Mesendoderm (in vitro differentiated cells): ENCODE measurements around the gene STX8.

Experiments
- DNase-seq: peaks from one replicate; pipeline ENCODE4 v3.0.0; 2013
- H2AK5ac ChIP-seq: 2 replicates; pipeline ENCODE4 v1.6.1; 2013; ENCODE audit warnings: low read length, inconsistent platforms
- H2BK120ac ChIP-seq: 2 replicates; pipeline ENCODE4 v1.6.1; 2013; ENCODE audit warnings: low read depth, mild to moderate bottlenecking, low read length, moderate library complexity, mixed read lengths
- H2BK15ac ChIP-seq: replicated peaks from 2 replicates; pipeline ENCODE4 v1.6.1; 2013; ENCODE audit warnings: low read depth, mild to moderate bottlenecking, moderate library complexity
- H2BK5ac ChIP-seq: 2 replicates; pipeline ENCODE4 v1.6.1; 2013; ENCODE audit warnings: low read length, inconsistent platforms
- H3K18ac ChIP-seq: 2 replicates; pipeline ENCODE4 v1.6.1; 2013; ENCODE audit warnings: mild to moderate bottlenecking, low read length, mixed read lengths
- H3K23ac ChIP-seq: one replicate; pipeline ENCODE4 v1.6.1; 2013; ENCODE audit warnings: low read length
- H3K27ac ChIP-seq: 2 replicates; pipeline ENCODE4 v1.5.1; 2013; ENCODE audit warnings: low read depth, mild to moderate bottlenecking, inconsistent platforms, low read length, moderate library complexity
- H3K27me3 ChIP-seq: 2 replicates; pipeline ENCODE4 v1.6.1; 2013; ENCODE audit warnings: low read length, control low read depth, mild to moderate bottlenecking, inconsistent platforms; ENCODE audit not compliant: insufficient read depth, poor library complexity
- H3K36me3 ChIP-seq: 2 replicates; pipeline ENCODE4 v1.6.1; 2013; ENCODE audit warnings: low read length, inconsistent platforms; ENCODE audit not compliant: control insufficient read depth, insufficient read depth
- H3K4ac ChIP-seq: one replicate; pipeline ENCODE4 v1.6.1; 2013; ENCODE audit warnings: low read depth, mild to moderate bottlenecking, low read length, moderate library complexity
- H3K4me1 ChIP-seq: 2 replicates; pipeline ENCODE4 v1.6.1; 2013; ENCODE audit warnings: low read depth, low read length, inconsistent platforms; ENCODE audit not compliant: control insufficient read depth
- H3K4me2 ChIP-seq: 2 replicates; pipeline ENCODE4 v1.6.1; 2013; ENCODE audit warnings: low read length
- H3K4me3 ChIP-seq: 2 replicates; pipeline ENCODE4 v1.5.1; 2013; ENCODE audit warnings: mild to moderate bottlenecking, low read length
- H3K56ac ChIP-seq: one replicate; pipeline ENCODE4 v1.6.1; 2013; ENCODE audit warnings: low read length
- H3K79me1 ChIP-seq: 2 replicates; pipeline ENCODE4 v1.6.1; 2013; ENCODE audit warnings: low read length, inconsistent platforms
- H3K79me2 ChIP-seq: 2 replicates; pipeline ENCODE4 v1.6.1; 2013; ENCODE audit warnings: mild to moderate bottlenecking, low read length; ENCODE audit not compliant: control insufficient read depth, insufficient read depth
- H3K9ac ChIP-seq: 2 replicates; pipeline ENCODE4 v1.6.1; 2013; ENCODE audit warnings: low read length, inconsistent platforms
- H4K5ac ChIP-seq: one replicate; pipeline ENCODE4 v1.6.1; 2013; ENCODE audit warnings: low read length
- H4K8ac ChIP-seq: one replicate; pipeline ENCODE4 v1.6.1; 2013; ENCODE audit warnings: low read depth, mild to moderate bottlenecking, control low read depth, low read length, moderate library complexity
- WGBS: extraction: QIAGEN DNeasy Blood & Tissue Kit; methylation state at CpG from one replicate; pipeline ENCODE4 v1.1.7; 2013; ENCODE audit warnings: low lambda C conversion rate, missing lambda C conversion rate; ENCODE audit not compliant: insufficient coverage; ENCODE audit errors: extremely low coverage; 5-methylcytosine and 5-hydroxymethylcytosine counted together

The STX8 gene

GRCh38 chr17:9321890-9322289 lies 253.7 kb downstream of the STX8 start:
- peaks cover 5% of the 10 kb centered on the region for H3K4me1 ChIP-seq
- no peak for DNase-seq
- no peak overlapping the region for H4K5ac ChIP-seq
- WGBS, result no CpG with 5 or more reads among the region's 5 CpGs
- no peaks in the 10 kb centered on the region for H3K27me3 ChIP-seq
- H3K27ac ChIP-seq, result peak overlapping the region; percentile 41
- H3K36me3 ChIP-seq, result no peaks in the 10 kb centered on the region
- H3K4me3 ChIP-seq, result no peak overlapping the region
- no peaks in the 10 kb centered on the region for H3K79me2 ChIP-seq
- H2BK15ac ChIP-seq, result no peak overlapping the region
- no peak overlapping the region for H3K56ac ChIP-seq
- H3K79me1 ChIP-seq, result no peaks in the 10 kb centered on the region
- H3K9ac ChIP-seq, result no peak overlapping the region
- no peak overlapping the region for H3K4me2 ChIP-seq
- no peak overlapping the region for H4K8ac ChIP-seq
- no peak overlapping the region for H2BK120ac ChIP-seq
- no peak overlapping the region for H3K4ac ChIP-seq
- no peak overlapping the region for H3K23ac ChIP-seq
- no peak overlapping the region for H2BK5ac ChIP-seq
- peak overlapping the region; percentile 24 for H3K18ac ChIP-seq
- no peak overlapping the region for H2AK5ac ChIP-seq

- no peak overlapping the region for H3K56ac ChIP-seq
Measured at GRCh38 chr17:9315360-9315759, 260.3 kb downstream of the STX8 start.

GRCh38 chr17:9313346-9313745 lies 262.3 kb downstream of the STX8 start:
- WGBS, result no CpG with 5 or more reads among the region's 4 CpGs
- Histone ChIP-seq H2BK5ac (no peak overlapping the region), H2BK120ac (no peak overlapping the region), H2AK5ac (no peak overlapping the region), H3K4me1 (peaks cover 5% of the 10 kb centered on the region), H3K27me3 (peaks cover 2% of the 10 kb centered on the region), H3K23ac (no peak overlapping the region), H3K79me2 (no peaks in the 10 kb centered on the region), H4K5ac (no peak overlapping the region), H3K4ac (no peak overlapping the region), H4K8ac (no peak overlapping the region), H3K4me3 (no peak overlapping the region), H3K9ac (no peak overlapping the region), H3K79me1 (no peaks in the 10 kb centered on the region), H3K27ac (no peak overlapping the region), H2BK15ac (no peak overlapping the region), H3K36me3 (no peaks in the 10 kb centered on the region), H3K56ac (no peak overlapping the region), H3K4me2 (no peak overlapping the region), H3K18ac (no peak overlapping the region)
- no peak for DNase-seq

More at GRCh38 chr17:9315360-9315759, 260.3 kb downstream of the STX8 start:
- WGBS, result no CpG with 5 or more reads among the region's 5 CpGs
- Histone ChIP-seq H3K4me3 (no peak overlapping the region), H3K18ac (no peak overlapping the region), H4K8ac (no peak overlapping the region), H3K4me2 (no peak overlapping the region), H2BK5ac (no peak overlapping the region), H2BK15ac (no peak overlapping the region), H3K27me3 (no peaks in the 10 kb centered on the region), H3K79me1 (no peaks in the 10 kb centered on the region), H4K5ac (no peak overlapping the region), H3K23ac (no peak overlapping the region), H2BK120ac (no peak overlapping the region), H3K4ac (no peak overlapping the region), H3K79me2 (no peaks in the 10 kb centered on the region), H3K4me1 (no peaks in the 10 kb centered on the region), H2AK5ac (no peak overlapping the region), H3K36me3 (no peaks in the 10 kb centered on the region), H3K9ac (no peak overlapping the region), H3K27ac (no peak overlapping the region)
- no peak for DNase-seq

GRCh38 chr17:9309216-9309615 lies 266.4 kb downstream of the STX8 start:
- Histone ChIP-seq H3K18ac (peak overlapping the region; percentile 60), H2BK5ac (no peak overlapping the region), H3K4me1 (peaks cover 11% of the 10 kb centered on the region), H2BK15ac (no peak overlapping the region), H4K5ac (no peak overlapping the region), H3K23ac (no peak overlapping the region), H3K4me2 (no peak overlapping the region), H3K56ac (no peak overlapping the region), H2AK5ac (no peak overlapping the region), H3K4me3 (no peak overlapping the region), H3K27me3 (peaks cover 2% of the 10 kb centered on the region), H4K8ac (no peak overlapping the region), H3K9ac (no peak overlapping the region), H3K4ac (no peak overlapping the region), H3K27ac (peak overlapping the region; percentile 23), H3K79me1 (no peaks in the 10 kb centered on the region), H3K36me3 (no peaks in the 10 kb centered on the region), H3K79me2 (no peaks in the 10 kb centered on the region), H2BK120ac (peak overlapping the region; percentile 28)
- peak; percentile 82 for DNase-seq
- no CpG with 5 or more reads among the region's 6 CpGs for WGBS

GRCh38 chr17:9308069-9308468 lies 267.6 kb downstream of the STX8 start:
- no CpG with 5 or more reads among the region's 6 CpGs for WGBS
- peak; percentile 92 for DNase-seq
- Histone ChIP-seq H3K4ac (no peak overlapping the region), H4K8ac (no peak overlapping the region), H3K79me2 (no peaks in the 10 kb centered on the region), H3K27ac (peak overlapping the region; percentile 79), H3K36me3 (no peaks in the 10 kb centered on the region), H3K23ac (no peak overlapping the region), H3K18ac (peak overlapping the region; percentile 87), H3K4me3 (no peak overlapping the region), H3K56ac (peak overlapping the region; percentile 43), H3K4me2 (no peak overlapping the region), H3K27me3 (peaks cover 2% of the 10 kb centered on the region), H3K4me1 (peaks cover 11% of the 10 kb centered on the region), H2BK15ac (no peak overlapping the region), H2BK5ac (peak overlapping the region; percentile 7), H3K79me1 (no peaks in the 10 kb centered on the region), H2BK120ac (peak overlapping the region; percentile 73), H4K5ac (no peak overlapping the region), H3K9ac (no peak overlapping the region), H2AK5ac (no peak overlapping the region)

- Histone ChIP-seq H2BK5ac (peak overlapping the region; percentile 43), H3K79me1 (no peaks in the 10 kb centered on the region), H2BK120ac (peak overlapping the region; percentile 73), H3K4me2 (no peak overlapping the region), H2AK5ac (no peak overlapping the region), H3K23ac (no peak overlapping the region), H3K56ac (peak overlapping the region; percentile 6), H3K27me3 (peaks cover 2% of the 10 kb centered on the region), H3K4me1 (peaks cover 11% of the 10 kb centered on the region), H3K4ac (peak overlapping the region; percentile 72), H3K18ac (peak overlapping the region; percentile 87), H3K79me2 (no peaks in the 10 kb centered on the region), H2BK15ac (no peak overlapping the region), H3K4me3 (no peak overlapping the region), H4K8ac (peak overlapping the region; percentile 67), H3K27ac (peak overlapping the region; percentile 79), H3K9ac (no peak overlapping the region), H3K36me3 (no peaks in the 10 kb centered on the region), H4K5ac (peak overlapping the region; percentile 42)
- DNase-seq, result peak; percentile 78
- no CpG with 5 or more reads among the region's 7 CpGs for WGBS
Measured at GRCh38 chr17:9307313-9307998, 268.2 kb downstream of the STX8 start.
